K562 (cell line): Measurements from ENCODE around the gene CKS2.

Source experiments
- CAMTA2 ChIP-seq: fragments of 250-450 bp; sonication (Bioruptor Pico); conservative IDR thresholded peaks from 2 replicates; pipeline ENCODE4 v1.5.1; 2022
- CBX2 ChIP-seq: fragments of 200-600 bp; sonication (generic); IDR thresholded peaks from one replicate; pipeline ENCODE4 v1.6.1; 2012; ENCODE audit warnings: mild to moderate bottlenecking, low read length, inconsistent platforms; ENCODE audit not compliant: insufficient read depth, poor library complexity, severe bottlenecking
- EHMT2 ChIP-seq: fragments of 450-650 bp; IDR thresholded peaks from 2 replicates; pipeline ENCODE4 v1.6.1; 2018; ENCODE audit warnings: antibody characterized with exemption
- EP300 ChIP-seq: IDR thresholded peaks from 2 replicates; pipeline ENCODE4 v1.6.1; 2012; ENCODE audit warnings: low read length, improper control_type of control experiment
- HNRNPL ChIP-seq: fragments of 200-400 bp; formaldehyde crosslinking; IDR thresholded peaks from 2 replicates; pipeline ENCODE4 v1.6.1; 2017; ENCODE audit warnings: low read depth, mild to moderate bottlenecking, low read length
- KAT2B ChIP-seq: IDR thresholded peaks from one replicate; pipeline ENCODE4 v1.6.1; 2012; ENCODE audit warnings: low read depth, mild to moderate bottlenecking, control low read depth, inconsistent platforms, low read length, moderate library complexity
- MAFK ChIP-seq: IDR thresholded peaks from 2 replicates; pipeline ENCODE4 v1.6.1; 2011; ENCODE audit warnings: low read length, improper control_type of control experiment
- MEF2D ChIP-seq: conservative IDR thresholded peaks from 2 replicates; pipeline ENCODE4 v1.6.1; 2016; ENCODE audit warnings: low read depth, missing genetic modification characterization, missing compliant biosample characterization
- NELFE ChIP-seq: IDR thresholded peaks from 2 replicates; pipeline ENCODE4 v1.6.1; 2011; ENCODE audit warnings: mild to moderate bottlenecking; ENCODE audit not compliant: insufficient read depth, insufficient read length
- RB1 ChIP-seq: fragments of 450-650 bp; IDR thresholded peaks from 2 replicates; pipeline ENCODE4 v1.6.1; 2017; ENCODE audit warnings: low read depth, mild to moderate bottlenecking
- SRF ChIP-seq, 2 experiments: fragments of 250-450, 450-650 bp in 1 of 2; sonication (Bioruptor Pico) in 1 of 2; sonication (generic) in 1 of 2; formaldehyde crosslinking; IDR thresholded peaks; 2 replicates each; pipeline versions ENCODE4 v1.5.0 to v1.5.1; 2020 to 2022; ENCODE audit warnings: mild to moderate bottlenecking in 1 of 2, missing genetic modification reagents in 1 of 2
- SRSF9 ChIP-seq: fragments of 200-400 bp; formaldehyde crosslinking; IDR thresholded peaks from 2 replicates; pipeline ENCODE4 v1.6.1; 2017; ENCODE audit warnings: low read depth, low read length, borderline replicate concordance
- TF ChIP-seq, protein P1 (sequence below), 3 experiments: IDR thresholded peaks in 2 of 3; conservative IDR thresholded peaks in 1 of 3; 2 replicates each; pipeline ENCODE4 v1.5.1; 2011 to 2012; ENCODE audit warnings: low read length in 3 of 3, mild to moderate bottlenecking in 3 of 3, control low read depth in 2 of 3, improper control_type of control experiment in 1 of 3, inconsistent platforms in 1 of 3, low read depth in 1 of 3, mixed read lengths in 1 of 3, moderate library complexity in 1 of 3; ENCODE audit not compliant: insufficient read depth in 2 of 3
- TF ChIP-seq, protein P2 (sequence below): fragments of 450-650 bp; IDR thresholded peaks from 2 replicates; pipeline ENCODE4 v1.7.1; 2018; ENCODE audit warnings: mild to moderate bottlenecking, low read depth; ENCODE audit not compliant: partially characterized antibody

- TF ChIP-seq CBX2 (no peak), SRF (CRISPR knock-in tag; IDR thresholded peaks at IDR 0.05) (no peak), SRSF9 (no peak), HNRNPL (no peak), CAMTA2 (no peak), EP300 (no peak), MAFK (no peak), EHMT2 (no peak), NELFE (no peak), KAT2B (no peak), MEF2D (tag) (no peak), RB1 (no peak)
- TF ChIP-seq, protein P1, sequence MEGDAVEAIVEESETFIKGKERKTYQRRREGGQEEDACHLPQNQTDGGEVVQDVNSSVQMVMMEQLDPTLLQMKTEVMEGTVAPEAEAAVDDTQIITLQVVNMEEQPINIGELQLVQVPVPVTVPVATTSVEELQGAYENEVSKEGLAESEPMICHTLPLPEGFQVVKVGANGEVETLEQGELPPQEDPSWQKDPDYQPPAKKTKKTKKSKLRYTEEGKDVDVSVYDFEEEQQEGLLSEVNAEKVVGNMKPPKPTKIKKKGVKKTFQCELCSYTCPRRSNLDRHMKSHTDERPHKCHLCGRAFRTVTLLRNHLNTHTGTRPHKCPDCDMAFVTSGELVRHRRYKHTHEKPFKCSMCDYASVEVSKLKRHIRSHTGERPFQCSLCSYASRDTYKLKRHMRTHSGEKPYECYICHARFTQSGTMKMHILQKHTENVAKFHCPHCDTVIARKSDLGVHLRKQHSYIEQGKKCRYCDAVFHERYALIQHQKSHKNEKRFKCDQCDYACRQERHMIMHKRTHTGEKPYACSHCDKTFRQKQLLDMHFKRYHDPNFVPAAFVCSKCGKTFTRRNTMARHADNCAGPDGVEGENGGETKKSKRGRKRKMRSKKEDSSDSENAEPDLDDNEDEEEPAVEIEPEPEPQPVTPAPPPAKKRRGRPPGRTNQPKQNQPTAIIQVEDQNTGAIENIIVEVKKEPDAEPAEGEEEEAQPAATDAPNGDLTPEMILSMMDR (IDR thresholded peaks at IDR 0.05 in 2 of 3, conservative IDR thresholded peaks at IDR 0.05 in 1 of 3; ENCODE audit: insufficient read depth in 2 of 3, low read depth in 1 of 3, low read length in 3 of 3), result no peak
- TF ChIP-seq, protein P2, sequence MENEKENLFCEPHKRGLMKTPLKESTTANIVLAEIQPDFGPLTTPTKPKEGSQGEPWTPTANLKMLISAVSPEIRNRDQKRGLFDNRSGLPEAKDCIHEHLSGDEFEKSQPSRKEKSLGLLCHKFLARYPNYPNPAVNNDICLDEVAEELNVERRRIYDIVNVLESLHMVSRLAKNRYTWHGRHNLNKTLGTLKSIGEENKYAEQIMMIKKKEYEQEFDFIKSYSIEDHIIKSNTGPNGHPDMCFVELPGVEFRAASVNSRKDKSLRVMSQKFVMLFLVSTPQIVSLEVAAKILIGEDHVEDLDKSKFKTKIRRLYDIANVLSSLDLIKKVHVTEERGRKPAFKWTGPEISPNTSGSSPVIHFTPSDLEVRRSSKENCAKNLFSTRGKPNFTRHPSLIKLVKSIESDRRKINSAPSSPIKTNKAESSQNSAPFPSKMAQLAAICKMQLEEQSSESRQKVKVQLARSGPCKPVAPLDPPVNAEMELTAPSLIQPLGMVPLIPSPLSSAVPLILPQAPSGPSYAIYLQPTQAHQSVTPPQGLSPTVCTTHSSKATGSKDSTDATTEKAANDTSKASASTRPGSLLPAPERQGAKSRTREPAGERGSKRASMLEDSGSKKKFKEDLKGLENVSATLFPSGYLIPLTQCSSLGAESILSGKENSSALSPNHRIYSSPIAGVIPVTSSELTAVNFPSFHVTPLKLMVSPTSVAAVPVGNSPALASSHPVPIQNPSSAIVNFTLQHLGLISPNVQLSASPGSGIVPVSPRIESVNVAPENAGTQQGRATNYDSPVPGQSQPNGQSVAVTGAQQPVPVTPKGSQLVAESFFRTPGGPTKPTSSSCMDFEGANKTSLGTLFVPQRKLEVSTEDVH, result no peak
Observed at GRCh38 chr9:89273528-89274279, 37.3 kb upstream of the CKS2 start.
